HG03439 (cell line): Measurements from ENCODE around the gene INTU.
A peak's percentile ranks its signal among the peaks of the same experiment; 100 is the strongest.
"Not testable (repeated sequence)": the region's sequence is repeated elsewhere in the genome, so short reads cannot be mapped to it uniquely, and the experiment has no call there.

Source experiments
- ATAC-seq: cut with Tn5 transposase; IDR thresholded peaks from one replicate; pipeline ENCODE4 v1.9.1; 2021; ENCODE audit warnings: mild to moderate bottlenecking, moderate library complexity; ENCODE audit not compliant: unreplicated experiment

The INTU gene

DNA sequence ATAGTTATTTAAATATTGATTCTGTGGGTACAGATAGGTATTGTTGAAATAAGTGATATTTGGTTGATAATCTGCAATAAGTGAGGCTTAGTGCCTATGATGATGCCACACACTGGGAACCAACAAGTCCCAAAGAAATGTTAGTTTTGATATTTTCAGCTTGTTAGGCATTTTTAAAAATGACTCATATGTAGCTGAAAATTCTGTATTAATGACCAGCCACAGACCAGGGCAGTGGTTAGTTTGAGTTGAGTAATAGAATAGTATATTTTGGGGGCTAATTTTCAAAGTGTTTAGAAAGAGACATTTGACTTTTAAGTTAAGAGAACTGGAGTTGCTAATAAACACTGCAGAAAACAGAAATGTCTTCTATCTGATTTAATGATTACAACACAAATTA, 9.4 kb downstream of the INTU start:
- no peak for ATAC-seq

DNA sequence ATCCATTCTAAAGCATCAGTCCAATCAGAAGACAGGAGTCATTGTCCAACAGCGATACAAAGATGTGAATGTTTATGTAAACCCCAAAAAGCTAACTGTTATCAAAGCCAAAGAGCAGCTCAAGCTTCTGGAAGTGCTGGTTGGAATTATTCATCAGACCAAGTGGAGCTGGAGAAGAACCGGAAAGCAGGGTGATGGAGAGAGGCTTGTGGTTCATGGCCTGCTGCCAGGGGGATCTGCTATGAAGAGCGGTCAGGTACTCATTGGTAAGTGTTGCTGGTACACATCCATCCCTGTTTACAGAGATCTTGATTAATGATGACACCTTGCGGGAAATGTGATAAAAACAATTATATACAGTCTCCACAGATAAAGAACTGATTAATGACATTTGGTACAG, 11.0 kb downstream of the INTU start:
- no peak for ATAC-seq

DNA sequence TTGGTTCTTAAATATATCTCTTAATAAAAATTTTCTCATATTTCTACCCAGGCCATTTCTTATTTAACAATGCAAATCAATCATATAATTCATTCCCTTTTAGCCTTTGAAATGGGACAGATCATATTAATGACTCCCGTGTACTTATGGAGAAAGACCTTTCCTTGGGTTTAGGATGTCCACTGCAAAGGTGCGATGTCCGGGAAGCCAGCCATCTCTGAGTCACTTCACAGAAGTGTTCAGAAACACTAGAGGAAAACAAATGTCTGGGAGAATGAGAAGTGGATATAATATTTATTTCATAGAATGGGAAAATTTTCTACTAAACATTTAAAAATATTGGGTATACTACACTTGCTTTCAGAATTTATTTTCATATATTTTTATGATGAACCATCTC, 15.3 kb downstream of the INTU start:
- no peak for ATAC-seq

- not testable (repeated sequence) for ATAC-seq
Observed at GRCh38 chr4:127655590-127655989, 22.8 kb downstream of the INTU start.

DNA sequence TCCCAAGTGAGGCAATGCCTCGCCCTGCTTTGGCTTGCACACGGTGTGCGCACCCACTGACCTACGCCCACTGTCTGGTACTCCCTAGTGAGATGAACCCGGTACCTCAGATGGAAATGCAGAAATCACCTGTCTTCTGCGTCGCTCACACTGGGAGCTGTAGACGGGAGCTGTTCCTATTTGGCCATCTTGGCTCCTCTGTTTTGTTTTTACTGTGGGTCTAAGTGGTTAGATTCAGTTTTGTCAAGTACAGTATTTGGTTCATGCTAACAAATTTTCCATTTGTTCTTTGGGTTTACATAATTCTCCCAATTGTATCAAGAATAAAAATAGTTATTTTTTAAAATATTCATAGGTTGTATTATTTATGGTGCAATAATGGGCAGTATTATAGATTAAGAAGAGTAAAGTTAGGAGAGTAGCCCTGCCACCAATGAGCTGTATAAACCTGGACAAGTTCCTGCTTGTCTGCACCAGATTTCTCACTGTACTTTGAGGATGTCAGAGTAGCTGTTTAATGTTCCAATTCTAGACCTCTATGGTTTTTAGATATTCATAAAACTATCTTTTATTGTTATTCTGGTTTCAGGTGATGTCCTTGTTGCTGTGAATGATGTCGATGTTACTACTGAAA, 23.4 kb downstream of the INTU start:
- ATAC-seq, result no peak

- no peak for ATAC-seq
Observed at GRCh38 chr4:127660284-127660885, 27.6 kb downstream of the INTU start.

GRCh38 chr4:127667116-127667515, 34.4 kb downstream of the INTU start:
- ATAC-seq, result no peak

DNA sequence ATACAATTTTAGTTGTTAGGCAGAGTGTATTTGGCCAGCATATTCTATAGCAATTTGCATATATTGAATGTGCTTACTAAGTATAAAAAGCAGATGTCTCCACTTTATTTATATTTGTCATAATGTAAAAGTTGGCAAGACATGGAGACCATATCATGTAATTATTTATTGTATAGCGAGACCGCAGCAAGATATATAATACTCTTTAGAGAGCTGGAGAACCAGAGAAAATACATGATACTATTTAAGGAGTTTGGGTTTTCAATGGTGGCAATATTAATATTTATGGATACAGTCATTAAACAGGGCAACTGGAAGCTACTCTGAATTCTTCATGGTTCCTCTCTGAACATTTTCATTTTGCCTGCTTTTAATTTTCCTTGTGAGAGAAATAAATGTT, 35.0 kb downstream of the INTU start:
- no peak for ATAC-seq

GRCh38 chr4:127668770-127669169, 36.0 kb downstream of the INTU start:
- no peak for ATAC-seq

GRCh38 chr4:127669691-127670090, 36.9 kb downstream of the INTU start:
- no peak for ATAC-seq

GRCh38 chr4:127672111-127672510, 39.4 kb downstream of the INTU start:
- ATAC-seq, result no peak

GRCh38 chr4:127685292-127685691, 52.5 kb downstream of the INTU start:
- ATAC-seq, result no peak

GRCh38 chr4:127686658-127687057, 53.9 kb downstream of the INTU start:
- ATAC-seq, result no peak

- ATAC-seq, result no peak
Observed at GRCh38 chr4:127687580-127687979, 54.8 kb downstream of the INTU start.

- peak; percentile 100 for ATAC-seq
Observed at GRCh38 chr4:127698789-127699200, 66.0 kb downstream of the INTU start.

DNA sequence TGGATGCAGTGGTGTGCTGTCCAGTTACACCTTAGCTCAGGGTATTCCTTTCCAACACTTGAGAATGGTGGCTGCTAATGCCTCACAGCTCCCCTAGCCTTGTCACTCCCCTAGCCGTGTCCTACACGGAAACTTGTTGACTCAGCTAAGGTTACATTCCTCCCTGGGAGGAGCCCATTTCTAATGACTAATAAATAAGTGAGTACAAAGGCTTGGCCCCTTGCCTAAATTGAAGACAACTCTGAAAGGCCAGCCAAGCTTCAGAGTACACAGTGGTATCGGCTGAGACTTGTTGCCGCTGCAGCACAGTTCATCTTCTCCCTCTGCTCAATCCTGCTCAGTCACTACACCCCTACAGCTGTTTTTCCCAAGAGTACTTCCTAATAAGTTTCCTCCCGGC, 76.2 kb downstream of the INTU start:
- no peak for ATAC-seq

GRCh38 chr4:127709456-127709855, 76.7 kb downstream of the INTU start:
- ATAC-seq, result no peak

- no peak for ATAC-seq
Observed at GRCh38 chr4:127730142-127730913, 97.6 kb downstream of the INTU start, which contains the start of gene SLC25A31. SLC25A31 (plus strand) TSS chr4:127730400; CDS start chr4:127730546, 146 bp downstream.

- no peak for ATAC-seq
Observed at GRCh38 chr4:127731406-127731805, 98.6 kb downstream of the INTU start.

GRCh38 chr4:127732623-127733328, 100.0 kb downstream of the INTU start:
- peak; percentile 69 for ATAC-seq

DNA sequence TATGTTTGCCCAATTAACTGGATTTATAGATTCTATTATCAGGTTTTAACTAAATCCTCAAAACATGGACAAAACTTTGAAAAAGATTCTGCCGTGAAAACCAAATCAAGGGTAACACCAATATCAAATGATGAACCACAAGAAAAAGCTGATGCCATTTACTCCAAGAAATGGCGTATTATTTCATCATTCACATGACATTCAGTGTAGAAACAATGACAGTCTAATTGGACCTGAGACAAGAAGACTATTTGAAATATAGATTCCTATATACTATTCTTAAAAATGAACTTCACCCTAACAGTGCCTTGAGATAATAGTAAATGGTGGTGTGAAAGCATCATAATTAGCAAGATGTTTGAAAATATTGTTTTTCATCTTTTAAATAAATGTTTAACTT, 102.2 kb downstream of the INTU start:
- no peak for ATAC-seq
